ENCODE results near the gene PYGB.
"Not testable (repeated sequence)": the region's sequence is repeated elsewhere in the genome, so short reads cannot be mapped to it uniquely, and the experiment has no call there.

Gene PYGB

DNA sequence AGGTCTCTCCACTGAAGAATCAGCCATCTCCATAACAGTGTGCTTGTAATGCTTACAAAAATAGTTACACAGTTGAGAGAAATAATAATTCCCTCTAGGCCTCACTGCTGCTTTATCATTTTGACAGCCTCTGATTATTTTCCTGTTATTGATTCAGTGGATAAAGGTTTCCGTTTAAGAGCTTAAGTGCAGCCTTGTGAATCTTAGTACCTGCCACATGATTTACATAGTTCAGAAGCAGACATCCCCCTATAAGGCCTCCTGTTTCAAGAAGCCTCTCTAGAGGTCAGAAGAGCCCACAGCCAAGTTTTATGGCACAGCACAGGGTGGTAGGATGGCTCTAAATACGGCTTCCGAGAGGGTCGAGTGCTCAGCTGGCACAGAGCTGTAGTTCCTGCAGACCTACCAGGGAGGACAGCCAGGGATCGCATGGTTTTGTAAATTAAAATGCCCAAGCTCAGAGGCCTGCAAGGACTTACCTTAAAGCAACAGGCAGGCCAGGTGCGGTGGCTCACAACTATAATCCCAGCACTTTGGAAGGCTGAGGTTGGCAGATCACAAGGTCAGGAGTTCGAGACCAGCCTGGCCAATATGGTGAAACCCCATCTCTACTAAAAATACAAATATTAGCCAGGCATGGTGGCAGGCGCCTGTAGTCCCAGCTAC, 17.6 kb upstream of the PYGB start:
- DNase-seq, result no peak

DNA sequence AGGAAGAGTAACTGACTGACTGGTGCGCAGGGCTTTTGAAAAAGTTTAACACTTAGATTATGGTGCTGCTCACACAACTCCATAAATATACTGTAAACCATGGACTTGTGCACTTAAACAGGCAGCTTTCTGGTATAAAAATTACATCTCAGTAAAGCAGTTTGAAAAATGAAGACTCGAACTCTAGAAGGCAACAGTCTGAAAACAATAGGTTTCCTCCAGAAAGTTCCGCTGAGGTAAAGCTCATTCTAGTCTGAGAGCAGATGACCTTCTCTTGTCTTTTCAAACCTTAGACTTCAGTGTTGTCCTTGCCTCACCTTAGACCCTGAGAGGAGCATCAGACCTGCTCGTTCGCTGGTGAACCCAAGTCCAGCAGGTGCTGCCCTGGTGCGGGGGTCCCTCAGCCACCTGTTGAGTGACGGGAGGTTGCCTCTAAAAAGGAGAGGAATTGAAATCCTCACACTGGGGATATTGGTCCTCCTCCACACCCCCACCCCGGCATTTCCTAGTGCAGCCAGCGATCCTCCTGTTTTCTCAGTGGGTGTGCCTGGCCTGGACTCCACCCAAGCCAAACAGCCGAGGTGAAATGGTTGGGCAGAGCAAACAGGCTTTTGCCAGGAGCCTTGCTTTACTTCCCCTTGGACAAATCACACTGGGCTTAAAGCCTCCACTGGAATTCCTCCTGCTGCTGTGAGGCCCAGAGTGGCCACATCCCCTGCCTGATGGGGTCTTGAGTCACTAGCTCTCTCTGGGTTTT, 14.7 kb upstream of the PYGB start:
- no peak for DNase-seq

DNA sequence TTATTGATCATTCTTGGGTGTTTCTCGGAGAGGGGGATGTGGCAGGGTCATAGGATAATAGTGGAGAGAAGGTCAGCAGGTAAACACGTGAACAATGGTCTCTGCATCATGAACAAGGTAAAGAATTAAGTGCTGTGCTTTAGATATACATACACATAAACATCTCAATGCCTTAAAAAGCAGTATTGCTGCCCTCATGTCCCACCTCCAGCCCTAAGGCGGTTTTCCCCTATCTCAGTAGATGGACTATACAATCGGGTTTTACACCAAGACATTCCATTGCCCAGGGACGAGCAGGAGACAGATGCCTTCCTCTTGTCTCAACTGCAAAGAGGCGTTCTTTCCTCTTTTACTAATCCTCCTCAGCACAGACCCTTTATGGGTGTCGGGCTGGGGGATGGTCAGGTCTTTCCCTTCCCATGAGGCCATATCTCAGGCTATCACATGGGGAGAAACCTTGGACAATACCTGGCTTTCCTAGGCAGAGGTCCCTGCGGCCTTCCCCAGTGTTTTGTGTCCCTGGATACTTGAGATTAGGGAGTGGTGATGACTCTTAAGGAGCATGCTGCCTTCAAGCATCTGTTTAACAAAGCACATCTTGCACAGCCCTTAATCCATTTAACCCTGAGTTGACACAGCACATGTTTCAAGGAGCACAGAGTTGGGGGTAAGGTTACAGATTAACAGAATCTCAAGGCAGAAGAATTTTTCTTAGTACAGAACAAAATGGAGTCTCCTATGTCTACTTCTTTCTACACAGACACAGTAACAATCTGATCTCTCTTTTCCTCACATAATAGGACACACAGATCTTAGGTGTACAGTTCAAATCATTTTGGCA, 13.7 kb upstream of the PYGB start:
- DNase-seq, result not testable (repeated sequence)

DNA sequence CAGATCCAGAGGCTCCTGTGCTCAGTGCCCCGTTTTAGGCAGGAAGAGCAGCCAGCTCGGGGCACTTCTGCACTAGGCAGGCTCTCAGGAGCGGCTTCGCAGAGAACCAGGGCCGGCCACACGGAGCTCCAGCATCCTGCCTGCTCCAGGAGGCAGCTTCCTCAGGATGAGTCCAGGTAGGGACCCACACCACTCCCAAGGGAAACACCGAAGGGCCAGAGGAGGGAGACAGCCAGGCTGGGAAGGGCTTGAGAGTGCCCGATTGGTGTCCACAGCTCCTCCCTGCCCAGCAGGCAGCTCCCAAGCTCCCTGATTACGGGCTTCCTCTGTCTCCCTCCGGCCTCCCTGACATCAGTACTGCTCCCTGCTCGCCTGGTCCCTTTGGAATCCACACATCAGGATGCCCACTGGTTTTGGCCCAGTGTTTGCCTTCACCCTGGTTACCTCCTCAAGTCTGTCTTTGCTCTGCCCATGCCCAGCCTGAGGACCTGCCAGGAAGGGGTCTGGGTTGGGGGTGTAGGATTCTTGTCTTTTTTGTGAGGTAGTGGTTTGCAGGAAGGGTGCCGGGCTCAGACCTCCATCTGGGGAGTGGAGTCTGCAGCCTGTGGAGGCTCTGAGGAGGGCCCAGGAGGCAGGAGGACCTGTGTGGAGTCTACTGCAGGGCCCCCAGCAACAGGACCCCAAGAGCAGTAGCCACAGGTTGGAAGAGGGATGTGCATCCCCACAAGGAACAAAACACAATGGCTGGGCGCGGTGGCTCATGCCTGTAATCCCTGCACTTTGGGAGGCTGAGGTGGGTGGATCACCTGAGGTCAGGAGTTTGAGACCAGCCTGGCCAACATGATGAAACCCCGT, 11.2 kb upstream of the PYGB start:
- no peak for DNase-seq

DNA sequence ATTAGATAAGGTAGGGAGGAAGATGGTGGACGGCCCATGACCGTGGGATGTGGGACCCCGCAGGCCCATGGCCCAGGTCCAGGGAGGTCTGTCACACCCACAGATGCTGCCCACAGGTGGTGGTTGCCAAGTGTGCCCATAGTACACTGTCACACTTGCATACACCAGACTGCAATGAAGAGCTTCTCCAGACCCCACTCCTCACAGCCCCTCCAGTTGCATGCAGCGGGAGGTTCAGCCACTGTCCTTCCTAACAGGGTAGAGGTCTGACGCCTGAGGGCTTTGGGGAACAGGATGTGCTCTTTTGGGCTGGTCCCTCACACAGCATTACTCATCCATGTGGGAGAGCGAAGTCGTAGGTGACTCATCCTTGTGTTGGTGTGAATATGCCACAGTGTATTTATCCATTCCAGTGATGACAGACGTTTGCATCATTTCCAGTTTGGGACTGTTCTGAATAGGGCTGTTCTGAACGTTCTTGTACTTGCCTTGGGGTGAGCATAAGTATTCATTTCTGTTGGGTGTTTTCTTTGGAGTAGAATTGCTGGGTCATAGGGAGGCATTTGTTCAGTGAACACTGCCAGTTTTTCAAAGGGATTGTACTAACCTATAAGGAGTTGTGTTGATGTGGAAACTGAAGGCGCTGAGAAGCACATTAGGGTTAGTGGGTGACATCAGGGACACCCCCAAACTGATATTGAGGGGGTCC, 10.1 kb upstream of the PYGB start:
- DNase-seq, result peak; percentile 51

DNA sequence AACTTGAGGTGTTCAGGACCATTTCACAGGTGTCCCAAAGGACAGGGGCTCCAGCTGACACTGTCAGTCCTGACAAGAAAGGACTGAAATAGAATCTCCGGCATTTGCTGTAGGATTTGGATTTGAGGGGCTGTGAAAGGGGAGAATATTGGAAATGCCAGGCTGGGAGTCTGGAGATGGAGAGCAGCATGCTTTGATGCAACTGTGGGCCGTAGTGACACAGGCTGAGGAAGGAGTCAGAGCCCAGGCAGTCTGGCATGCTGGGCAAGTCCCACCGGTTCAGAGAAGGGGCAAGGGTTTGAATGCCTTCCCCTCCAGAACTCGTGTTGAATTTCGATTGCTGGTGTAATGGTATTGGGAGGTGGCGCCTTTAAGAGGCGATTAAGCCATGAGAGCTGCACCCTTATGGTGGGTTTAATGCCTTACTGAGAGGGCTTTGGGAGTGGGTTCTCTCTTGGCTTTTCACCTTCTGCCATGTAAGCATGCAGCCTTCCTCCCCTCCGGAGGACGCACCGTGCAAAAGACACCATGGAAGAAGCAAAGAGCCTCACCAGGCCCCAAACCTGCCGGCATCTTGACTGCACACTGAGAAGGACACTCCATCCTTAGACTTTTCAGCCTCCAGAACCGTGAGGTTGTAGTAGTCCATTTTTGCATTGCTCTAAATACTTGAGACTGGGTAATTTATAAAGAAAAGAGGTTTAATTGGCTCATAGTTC, 9.4 kb upstream of the PYGB start:
- DNase-seq, result no peak

DNA sequence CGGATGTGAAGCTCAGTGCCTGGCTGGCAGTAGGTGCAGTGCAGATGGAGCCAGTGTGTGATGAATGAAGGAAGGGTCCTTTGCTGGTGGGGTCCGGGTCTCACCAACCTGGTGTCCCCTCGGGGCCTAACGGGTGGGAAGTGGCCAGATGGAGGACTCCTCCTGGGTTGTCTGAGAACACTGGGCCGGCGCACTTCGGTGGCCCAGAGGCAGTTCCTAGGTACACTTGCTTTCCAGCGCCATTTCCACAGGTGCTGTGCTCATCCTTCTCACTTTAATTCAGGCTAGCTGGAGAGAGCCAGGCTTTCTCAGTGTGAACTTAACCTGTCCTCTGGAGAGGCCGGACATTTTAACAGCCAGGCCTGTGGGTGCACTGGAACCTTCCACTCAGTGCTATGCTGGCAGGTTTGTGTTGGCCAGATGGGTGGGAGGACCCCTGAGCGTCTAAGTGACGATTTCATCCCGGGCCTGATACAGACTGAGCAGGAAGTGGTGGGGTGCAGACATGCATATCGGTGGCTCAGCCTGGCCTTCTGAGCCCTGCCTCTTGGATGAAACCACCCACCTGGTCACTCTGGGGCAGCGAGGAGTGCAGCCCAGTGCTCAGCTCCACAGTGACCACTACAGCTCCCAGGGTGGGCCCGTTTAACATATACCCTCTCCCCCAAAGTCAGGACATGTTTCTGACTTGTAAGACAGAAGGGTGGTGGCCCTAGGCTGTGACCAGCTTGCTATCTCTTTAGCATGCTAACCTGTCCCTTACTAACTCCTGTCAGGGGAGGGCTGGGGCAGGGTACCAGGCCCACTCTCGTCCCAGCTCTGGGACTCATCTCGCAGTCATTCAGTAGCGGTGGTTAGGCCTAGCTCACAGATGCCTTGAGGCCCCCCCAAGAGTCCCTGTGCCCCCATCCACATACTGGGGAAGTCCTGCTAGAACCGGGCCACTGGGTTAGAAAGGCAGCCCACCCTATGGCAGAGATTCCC, 8.2 kb upstream of the PYGB start:
- no peak for DNase-seq

DNA sequence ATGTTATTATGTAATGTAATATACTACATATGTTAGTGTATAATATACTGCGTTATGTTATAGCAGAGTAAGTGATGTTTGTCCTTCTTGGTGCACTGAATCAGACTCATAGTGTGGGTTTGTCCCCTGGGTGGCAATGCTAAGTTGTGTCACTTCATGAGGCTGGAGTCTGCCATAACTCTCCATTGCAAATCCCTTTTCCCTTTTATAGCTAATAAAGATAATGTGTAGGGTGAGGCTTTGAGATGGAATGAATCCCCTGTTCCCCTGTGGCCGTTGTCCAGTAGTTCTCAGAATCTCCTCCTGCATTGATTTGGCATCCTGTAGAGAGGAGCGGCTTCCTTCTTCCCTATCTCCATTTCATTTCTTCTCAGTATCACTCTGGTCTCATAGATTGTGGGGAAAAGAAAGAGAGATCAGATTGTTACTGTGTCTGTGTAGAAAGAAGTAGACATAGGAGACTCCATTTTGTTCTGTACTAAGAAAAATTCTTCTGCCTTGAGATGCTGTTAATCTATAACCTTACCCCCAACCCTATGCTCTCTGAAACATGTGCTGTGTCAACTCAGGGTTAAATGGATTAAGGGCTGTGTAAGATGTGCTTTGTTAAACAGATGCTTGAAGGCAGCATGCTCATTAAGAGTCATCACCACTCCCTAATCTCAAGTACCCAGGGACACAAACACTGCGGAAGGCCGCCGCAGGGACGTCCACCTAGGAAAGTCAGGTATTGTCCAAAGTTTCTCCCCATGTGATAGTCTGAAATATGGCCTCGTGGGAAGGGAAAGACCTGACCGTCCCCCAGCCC, 6.8 kb upstream of the PYGB start:
- not testable (repeated sequence) for DNase-seq

DNA sequence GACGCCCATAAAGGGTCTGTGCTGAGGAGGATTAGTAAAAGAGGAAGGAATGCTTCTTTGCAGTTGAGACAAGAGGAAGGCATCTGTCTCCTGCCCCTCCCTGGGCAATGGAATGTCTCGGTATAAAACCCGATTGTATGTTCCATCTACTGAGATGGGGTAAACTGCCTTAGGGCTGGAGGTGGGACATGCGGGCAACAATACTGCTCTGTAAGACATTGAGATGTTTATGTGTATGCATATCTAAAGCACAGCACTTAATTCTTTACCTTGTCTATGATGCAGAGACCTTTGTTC, 6.3 kb upstream of the PYGB start:
- not testable (repeated sequence) for DNase-seq

DNA sequence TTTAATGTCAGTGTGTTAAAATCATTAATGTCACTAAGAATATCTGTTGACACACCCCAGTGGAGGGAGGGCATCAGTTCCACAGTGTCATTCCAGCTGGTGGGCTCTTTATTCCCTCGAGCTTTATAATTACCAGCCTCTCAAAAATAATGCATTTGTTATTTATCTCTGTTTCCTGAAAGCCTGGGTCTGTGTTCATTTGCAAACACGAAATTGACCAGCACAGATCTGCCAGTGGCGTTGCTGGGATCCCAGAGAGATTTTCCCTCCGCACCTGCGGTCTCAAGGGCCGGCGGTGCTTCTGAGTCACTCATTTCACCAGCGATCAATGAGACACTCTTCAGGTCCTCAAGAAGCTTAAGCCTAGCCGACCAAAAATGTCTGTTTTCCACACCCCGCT, 5.7 kb upstream of the PYGB start:
- no peak for DNase-seq

DNA sequence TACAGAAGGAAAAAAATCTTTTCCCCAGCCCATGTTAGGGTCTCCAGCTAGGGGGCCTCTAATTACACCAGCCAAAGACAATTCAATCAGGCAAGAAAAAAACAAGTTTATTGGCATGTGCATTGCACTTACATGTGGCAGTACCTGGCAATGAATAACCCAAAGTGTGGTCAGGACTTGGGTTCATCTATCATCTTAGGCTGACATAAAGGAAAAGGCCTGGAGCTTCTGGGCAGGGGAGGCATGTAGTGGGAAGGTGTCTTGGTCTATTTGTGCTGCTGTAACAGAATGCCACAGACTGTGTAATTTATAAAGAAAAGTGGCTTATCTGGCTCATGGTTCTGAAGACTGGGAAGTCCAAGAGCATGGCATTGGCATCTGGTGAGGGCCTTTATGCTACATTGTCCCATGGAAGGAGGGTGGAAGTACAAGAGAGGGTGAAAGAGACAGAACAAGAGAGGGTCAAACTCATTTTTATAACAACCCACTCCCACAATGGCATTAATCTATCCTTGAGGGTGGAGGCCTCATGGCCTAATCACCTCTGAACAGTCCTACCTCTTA, 4.4 kb upstream of the PYGB start:
- DNase-seq, result no peak

DNA sequence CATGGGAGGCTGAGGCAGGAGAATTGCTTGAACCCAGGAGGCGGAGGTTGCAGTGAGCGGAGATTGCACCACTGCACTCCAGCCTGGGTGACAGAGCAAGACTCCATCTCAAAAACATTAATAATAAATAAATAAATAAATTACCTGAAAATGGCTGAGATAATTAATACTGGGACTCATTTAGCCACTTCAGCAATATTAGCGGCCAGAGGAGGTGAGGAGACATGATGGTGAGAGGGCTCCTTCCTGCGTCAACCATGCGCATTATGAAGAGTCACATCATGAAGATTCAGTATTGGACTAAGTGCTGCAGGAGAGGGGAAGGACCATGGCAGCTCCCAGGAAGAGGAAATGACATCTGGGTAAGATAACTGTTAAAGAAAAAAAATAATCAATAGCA, 2.9 kb upstream of the PYGB start:
- no peak for DNase-seq

DNA sequence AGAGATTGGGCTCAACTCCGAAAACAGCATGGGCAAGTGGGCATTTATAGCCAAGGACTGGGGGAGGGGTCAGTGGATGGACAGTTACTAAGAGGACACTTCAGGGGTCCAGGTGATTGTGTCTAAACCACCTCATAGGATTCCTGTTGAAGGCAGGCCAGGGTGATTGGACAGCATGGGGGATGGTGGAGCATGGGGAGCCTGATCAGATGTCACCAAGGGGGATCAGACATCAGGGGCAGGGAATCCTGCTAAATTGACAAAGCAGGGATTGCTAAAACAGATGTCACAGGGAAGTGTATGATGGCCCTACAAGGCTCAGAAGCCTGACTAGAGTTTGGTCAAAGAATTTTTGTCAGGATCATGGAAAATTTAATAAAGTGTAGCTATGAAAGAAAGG, 2.4 kb upstream of the PYGB start:
- DNase-seq, result no peak

DNA sequence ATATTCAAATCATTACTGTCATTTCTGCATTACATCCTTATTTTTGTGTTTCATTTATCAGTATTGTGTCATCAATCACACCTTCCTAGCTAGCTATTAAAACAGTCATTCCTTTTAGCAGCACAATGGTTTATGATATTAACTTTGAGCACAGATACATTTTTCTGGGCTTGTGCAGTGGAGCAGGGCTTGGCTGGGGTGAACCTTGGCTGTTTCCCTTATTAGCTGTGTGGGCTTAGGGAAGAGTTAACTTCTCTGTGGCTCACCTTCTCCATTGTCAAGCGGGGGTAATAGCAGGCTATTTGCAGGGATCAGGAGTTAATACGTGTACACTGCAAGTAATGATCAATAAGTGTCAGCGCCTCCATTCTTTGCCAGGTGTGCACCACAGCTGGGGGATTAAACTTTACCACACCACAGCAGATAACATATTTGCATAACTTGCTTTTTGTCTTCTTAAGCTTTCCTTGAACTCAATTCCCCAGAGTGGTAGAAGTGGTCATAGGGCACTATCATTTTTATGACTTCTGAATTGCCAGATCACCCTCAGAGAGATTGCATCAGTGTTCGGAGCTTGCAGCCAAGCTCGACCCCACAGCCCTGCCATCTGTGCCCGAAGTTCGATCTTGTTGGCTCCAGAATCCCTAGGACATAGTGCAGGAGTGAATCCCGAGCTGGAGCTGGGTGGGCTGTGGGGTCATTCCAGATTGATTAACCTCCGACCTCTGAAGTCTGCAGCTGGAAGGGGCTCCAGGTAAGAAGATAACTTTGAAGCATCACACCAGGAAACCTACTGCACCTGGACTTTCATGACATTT, 1.5 kb upstream of the PYGB start:
- no peak for DNase-seq

DNA sequence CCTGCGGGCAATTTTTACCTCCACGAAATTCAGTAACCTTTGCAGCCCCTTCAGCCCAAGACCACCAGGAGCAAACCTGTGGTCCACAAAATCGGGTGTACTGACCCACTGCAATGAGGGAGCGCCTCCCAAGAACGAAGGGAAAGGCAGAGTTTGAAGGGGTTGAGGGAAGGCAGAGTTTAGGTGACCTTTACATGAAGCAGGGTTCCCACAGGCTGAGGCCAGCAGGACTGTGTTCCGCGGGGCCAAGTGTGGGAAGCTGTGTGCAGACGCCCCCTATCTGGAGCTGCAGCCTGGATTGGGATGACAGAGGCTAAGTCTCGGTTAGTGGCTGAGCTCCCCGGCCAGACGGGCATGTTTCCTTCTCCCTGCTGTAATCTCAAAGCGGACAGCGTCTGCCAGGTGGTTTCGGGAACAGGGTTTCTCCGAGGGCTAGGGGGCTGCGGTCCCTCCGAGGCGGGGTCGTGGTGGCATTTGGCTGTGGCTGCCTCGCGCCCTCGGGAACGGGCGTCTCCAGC, 826 bp upstream of the PYGB start:
- no peak for DNase-seq

DNA sequence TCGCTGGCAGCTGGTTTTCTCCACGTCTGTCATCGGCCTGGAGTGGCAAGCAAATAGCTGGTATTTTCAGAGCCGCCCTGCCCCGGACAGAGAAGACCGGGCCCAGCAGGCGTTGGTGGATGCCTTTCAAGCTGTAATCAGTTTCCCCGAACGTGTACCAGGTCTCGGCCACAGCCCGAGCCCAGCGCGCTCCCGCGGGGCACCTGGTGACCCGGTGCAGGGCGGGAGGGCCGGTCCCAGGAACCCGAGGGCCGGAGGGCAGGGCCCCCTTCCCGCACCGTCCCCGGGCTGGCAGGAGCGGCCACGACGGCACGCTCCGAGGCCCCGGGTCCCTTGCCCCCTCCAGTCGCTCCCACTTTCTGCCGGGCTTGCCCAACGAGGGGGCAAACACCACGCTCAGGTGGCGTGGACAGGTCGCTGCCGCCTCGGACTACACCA, 348 bp upstream of the PYGB start:
- DNase-seq, result no peak

DNA sequence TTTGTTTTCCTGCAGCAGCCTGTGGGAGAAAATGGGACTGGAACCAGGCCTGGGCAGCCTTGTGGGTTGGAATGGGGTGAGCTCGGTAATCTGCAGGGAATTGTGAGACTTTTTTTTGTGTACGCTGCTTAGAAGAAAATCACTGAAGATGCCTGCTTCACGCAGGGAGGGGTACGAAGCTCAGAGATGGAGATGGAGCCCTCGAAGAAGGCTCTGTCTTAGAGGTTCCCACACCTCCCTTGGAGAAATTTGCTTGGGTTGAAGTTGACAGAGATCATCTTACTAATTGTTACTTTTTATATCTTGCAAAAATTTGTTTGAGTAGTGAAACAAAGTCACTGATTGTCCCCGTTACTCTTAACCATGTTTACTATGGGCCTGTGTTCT, 894 bp downstream of the PYGB start:
- no peak for DNase-seq

Measured in GDM1 (cell line).